ENCODE measurements around the gene TPPP3. TPM values are rescaled to one million over a fixed set of nuclear protein-coding genes. Genes with fewer than 3 reads are reported as not detected.

Gene TPPP3
- total RNA-seq, 4 donors from 2014 or later, result 13.4 to 26.6 (median 16.2) TPM

- intact Hi-C loops (cut with DNase I; ENCODE audit: low total_unique reads), result no loop called here
- H3K27me3 ChIP-seq, result no peaks in the 10 kb centered on the region
- H3K27ac ChIP-seq, result no peak overlapping the region
- H3K9me3 ChIP-seq, result no peaks in the 10 kb centered on the region
- TF ChIP-seq CTCF (IDR thresholded peaks at IDR 0.05), result no peak
- TF ChIP-seq POLR2A (IDR thresholded peaks at IDR 0.05), result no peak
- no peak overlapping the region for H3K4me3 ChIP-seq
- H3K4me1 ChIP-seq, result no peaks in the 10 kb centered on the region
- DNase-seq, result no peak
- H3K36me3 ChIP-seq, result no peaks in the 10 kb centered on the region
These were observed 16.3 kb upstream of the TPPP3 start for GRCh38 chr16:67409631-67410030.

- no peak for TF ChIP-seq CTCF (IDR thresholded peaks at IDR 0.05)
- TF ChIP-seq POLR2A (IDR thresholded peaks at IDR 0.05), result no peak
- H3K4me3 ChIP-seq, result no peak overlapping the region
- no peaks in the 10 kb centered on the region for H3K4me1 ChIP-seq
- no peaks in the 10 kb centered on the region for H3K27me3 ChIP-seq
- no peak for DNase-seq
- H3K27ac ChIP-seq, result peak overlapping the region; percentile 83 to 85
- intact Hi-C loops (cut with DNase I; ENCODE audit: low total_unique reads), result no loop called here
- no peaks in the 10 kb centered on the region for H3K9me3 ChIP-seq
- no peaks in the 10 kb centered on the region for H3K36me3 ChIP-seq
These were observed 14.6 kb upstream of the TPPP3 start for GRCh38 chr16:67407788-67408452.

DNA sequence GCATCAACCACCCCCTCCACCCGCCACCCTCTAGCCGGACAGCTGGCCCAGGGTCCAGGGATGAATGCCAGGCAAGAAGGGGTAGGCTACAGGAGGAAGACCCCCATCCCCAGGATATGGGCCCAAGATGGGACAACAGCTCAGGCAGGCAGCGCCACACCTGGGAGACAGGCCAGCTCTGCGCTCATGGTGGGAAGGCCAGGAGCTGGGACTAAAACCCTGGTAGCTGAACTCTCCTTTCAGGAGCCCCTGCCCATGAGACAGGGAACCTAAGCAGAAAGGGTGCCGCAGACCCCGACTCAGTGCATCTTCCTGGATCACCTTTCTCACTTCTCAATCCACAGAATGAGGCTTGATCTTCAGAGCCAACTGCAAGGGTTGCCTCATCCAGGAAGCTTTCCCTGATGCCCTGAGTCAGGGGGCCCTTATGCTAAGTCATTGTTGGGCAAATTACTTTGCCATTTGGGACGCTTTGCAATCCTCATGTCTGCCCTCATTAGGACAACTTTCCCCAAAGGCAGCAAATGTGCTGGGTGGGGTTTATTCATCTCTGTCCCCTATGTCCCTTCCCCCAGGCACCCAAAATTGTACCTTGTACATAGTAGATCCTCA, 14.0 kb upstream of the TPPP3 start:
- Histone ChIP-seq H3K9me3 (no peaks in the 10 kb centered on the region), H3K27ac (peak overlapping the region; percentile 83 to 85), H3K36me3 (no peaks in the 10 kb centered on the region), H3K4me3 (no peak overlapping the region), H3K4me1 (no peaks in the 10 kb centered on the region), H3K27me3 (no peaks in the 10 kb centered on the region)
- intact Hi-C loops (cut with DNase I; ENCODE audit: low total_unique reads), result no loop called here
- DNase-seq, result no peak
- TF ChIP-seq POLR2A (IDR thresholded peaks at IDR 0.05) (no peak), CTCF (IDR thresholded peaks at IDR 0.05) (no peak)

DNA sequence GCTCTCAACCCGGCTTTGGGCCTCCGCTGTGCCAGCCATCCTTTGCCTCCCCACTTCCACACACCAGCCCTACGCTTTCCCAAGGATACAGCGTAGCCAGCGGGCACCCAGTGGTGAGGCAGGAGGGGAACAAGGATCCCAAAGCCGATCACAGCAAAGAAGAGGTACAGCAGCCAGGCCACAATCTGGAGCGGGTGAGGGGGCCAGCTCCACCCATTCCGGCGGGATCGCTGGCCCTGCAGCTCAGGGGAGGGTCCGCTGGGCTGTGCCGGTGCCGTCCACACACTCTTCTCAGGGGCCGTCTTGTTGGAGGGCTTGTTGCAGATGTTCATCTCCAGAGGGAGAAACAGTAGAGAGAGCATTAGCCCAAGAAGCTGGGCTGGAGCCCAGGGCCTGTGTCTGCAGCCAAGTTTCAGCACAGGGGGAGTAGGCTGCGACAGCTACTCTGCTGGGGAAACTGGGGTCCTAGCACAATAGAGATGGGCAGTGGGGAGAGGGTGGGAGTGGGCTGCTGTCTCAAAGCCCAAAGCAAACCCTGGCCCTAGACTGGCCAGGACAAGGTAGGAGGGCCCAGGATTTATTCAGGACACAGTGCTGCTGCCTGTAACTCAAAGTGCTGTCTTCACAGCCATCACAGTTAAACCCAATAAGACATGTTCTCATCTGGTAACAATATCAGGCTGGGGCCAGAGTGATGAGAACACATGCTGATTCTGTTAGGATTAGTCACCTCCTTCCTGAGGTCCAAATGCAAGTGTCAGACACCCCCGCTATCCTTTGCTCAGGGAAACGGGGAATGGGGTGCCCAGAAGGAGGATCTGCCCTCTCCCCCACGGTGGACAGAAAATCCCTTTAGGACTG, 13.0 kb upstream of the TPPP3 start:
- H3K36me3 ChIP-seq, result no peaks in the 10 kb centered on the region
- peak; percentile 74 to 79 for DNase-seq
- no peak overlapping the region for H3K4me3 ChIP-seq
- H3K27ac ChIP-seq, result peak overlapping the region; percentile 83 to 85
- no peaks in the 10 kb centered on the region for H3K4me1 ChIP-seq
- H3K27me3 ChIP-seq, result no peaks in the 10 kb centered on the region
- intact Hi-C loops (cut with DNase I; ENCODE audit: low total_unique reads), result no loop called here
- TF ChIP-seq CTCF (IDR thresholded peaks at IDR 0.05) (no peak), POLR2A (IDR thresholded peaks at IDR 0.05) (no peak)
- no peaks in the 10 kb centered on the region for H3K9me3 ChIP-seq

GRCh38 chr16:67405336-67405735, 12.0 kb upstream of the TPPP3 start:
- no peaks in the 10 kb centered on the region for H3K36me3 ChIP-seq
- no peak for DNase-seq
- intact Hi-C loops (cut with DNase I; ENCODE audit: low total_unique reads), result no loop called here

More at GRCh38 chr16:67405336-67405735, 12.0 kb upstream of the TPPP3 start:
- no peaks in the 10 kb centered on the region for H3K9me3 ChIP-seq
- H3K4me1 ChIP-seq, result no peaks in the 10 kb centered on the region
- TF ChIP-seq POLR2A (IDR thresholded peaks at IDR 0.05) (no peak), CTCF (IDR thresholded peaks at IDR 0.05) (no peak)
- no peaks in the 10 kb centered on the region for H3K27me3 ChIP-seq
- H3K27ac ChIP-seq, result peak overlapping the region; percentile 83 to 85
- H3K4me3 ChIP-seq, result no peak overlapping the region
